NCI-H187 (cell line): ENCODE results near the gene CDK17.

Source experiments
- DNase-seq, 2 experiments: peaks; one replicate each; lab custom pipeline; 2025; lab: John Stamatoyannopoulos, UW

Gene CDK17

DNA sequence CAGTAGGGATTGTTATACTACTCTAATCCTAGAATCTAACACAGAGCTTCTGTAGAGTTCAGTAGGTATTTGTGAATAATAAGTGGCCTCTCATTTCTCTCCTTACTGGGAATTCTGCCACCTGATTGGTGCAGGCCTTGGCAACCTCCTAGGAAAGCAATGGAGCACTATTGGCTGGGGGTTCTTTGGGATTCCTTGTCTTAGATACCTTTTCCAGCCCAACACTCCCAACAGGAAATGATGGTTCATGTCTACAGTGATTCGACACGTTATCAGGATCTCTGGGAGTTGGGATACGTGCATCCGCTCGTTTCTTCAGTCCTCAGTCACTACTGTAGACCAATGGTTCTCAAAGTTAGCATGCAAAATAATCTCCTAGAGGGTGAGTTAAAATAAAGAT, 138.7 kb downstream of the CDK17 start:
- DNase-seq, result no peak

DNA sequence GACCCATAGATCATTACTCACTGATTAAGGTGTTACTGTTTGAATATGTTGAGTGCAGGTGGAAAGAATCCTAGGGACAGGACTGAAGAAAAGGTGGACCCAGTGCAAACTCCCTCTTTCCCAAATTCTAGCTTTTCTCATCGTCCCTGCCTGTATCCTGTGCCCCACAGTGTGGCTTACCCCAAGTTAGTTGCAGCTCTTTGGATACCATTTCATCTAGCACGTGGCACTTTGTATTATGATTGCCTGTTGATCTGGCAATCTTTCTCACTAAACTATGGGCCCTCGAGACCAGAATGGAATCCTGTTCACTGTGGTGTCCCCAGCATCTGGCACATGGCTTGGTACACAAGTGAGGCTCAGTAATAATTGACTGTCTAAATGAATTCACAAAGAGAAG, 139.6 kb downstream of the CDK17 start:
- no peak for DNase-seq

GRCh38 chr12:96260231-96260630, 140.0 kb downstream of the CDK17 start:
- no peak for DNase-seq

DNA sequence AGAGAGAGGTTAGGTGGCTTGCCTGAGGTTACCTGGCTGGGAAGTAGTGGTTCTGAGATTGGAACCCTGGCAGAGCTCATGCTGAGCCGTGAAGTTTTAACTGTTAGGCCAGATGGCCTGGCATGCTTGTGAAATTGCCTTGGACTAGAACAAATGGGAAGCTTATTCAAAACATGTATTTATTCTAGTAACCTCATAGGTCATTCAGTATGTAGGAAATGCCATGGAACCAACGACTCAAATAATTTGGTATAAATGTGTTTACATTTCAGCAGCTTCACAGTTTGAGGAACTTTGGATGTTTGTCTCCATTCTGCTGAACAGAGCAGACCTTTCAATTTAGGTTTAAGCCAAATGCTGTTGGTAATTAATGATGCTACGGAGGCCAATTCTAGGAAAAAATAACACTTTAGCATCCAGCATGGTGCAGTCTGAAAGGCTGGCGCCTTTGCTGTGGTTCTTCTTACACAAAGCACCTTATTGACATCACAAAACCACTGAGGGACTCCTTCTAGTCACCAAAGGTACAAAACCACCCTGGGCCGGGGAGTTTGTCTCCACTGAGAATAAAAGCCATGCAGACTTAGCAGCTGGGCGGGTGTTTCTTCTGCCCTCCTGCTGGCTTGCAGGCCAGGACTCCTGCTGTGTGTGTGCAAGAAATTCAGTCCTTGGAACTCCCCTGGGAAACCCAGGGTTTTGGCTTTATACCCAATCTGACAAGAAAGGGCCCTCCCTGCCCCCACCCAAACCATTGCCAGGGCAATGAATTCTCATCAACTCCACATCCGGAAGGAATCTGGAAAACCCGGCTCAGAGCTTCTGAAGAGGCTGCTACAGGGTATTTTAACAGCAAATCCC, 141.9 kb downstream of the CDK17 start:
- no peak for DNase-seq

- no peak for DNase-seq
Measured at GRCh38 chr12:96257550-96258103, 142.6 kb downstream of the CDK17 start.

DNA sequence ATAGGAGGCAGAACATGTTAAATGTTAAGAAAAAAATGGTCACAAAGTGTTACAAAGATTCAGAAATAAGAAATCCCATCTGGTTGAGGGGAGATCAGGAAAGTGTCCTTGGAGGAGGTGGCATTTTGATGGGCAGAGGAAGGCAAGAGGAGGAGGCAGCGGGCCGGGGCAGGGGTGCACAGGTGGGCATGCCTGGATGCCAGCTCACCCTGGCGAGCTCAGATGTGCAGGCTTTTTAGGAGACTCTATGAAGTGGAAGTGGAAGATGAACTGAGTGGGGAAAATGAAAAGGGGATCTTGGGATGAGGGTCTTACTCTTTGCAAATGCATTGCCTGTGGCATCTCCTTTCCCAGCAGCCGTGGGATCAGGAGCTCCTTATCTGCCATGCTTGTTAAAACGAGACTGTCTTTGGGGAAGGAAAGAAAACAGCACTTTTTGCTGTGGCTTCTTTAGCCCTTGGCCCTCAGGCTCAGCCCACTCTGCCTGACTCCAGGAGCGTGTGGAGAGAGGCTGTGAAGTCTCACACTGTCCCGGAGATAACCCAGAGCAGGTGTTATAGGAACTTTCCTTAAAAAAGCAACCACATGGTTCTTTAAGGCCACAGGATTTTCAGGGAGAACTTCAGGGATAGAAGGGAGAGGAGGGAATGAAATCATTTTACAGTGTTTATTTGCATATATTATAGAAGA, 143.4 kb downstream of the CDK17 start:
- no peak for DNase-seq

DNA sequence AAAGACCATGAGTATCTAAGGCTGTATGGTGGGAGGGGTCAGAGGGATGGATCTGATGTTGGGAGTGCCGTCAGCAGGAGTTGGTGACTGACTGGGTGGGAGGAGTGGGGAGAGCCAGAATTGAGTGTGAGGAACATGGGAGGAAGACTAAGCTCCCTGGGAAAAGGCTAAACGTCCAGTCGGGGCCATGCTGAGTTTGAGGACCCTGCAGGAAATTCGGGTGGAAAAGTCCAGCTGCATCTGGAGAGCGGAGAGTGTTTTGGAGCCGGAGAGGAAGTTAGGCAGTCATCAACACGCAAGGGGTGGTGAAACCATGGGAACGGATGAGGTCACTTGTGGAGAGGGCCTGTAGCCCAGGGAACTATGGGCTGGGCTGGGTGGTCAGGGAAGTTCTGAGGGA, 145.2 kb downstream of the CDK17 start:
- DNase-seq, result no peak

DNA sequence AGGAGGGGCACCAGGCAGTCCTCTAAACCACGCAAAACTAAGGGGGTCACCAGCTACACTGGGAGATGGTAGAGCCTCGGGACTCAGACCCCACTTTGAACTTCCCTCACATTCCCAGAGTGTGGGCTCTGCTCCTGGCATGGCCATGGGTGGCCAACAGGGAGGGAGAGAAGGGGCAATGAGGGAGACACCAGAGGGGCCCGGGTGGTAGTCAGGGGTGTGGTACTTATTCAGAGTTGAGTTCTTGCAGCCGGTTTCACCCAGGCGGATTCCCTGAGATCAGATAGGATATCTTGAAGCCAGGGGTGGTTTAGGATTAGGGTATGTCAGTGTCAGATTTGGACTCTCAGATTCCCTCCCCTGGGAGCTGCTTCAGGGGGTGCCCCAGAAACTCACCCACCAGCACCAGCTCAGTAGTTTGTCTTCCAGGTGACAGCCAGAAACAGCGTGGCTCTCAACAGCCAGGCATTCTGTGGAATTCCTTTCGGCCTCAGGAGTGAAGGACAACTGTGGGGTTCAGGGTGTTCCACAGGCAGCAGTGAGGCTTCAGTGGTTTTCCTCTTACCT, 150.0 kb downstream of the CDK17 start:
- no peak for DNase-seq

DNA sequence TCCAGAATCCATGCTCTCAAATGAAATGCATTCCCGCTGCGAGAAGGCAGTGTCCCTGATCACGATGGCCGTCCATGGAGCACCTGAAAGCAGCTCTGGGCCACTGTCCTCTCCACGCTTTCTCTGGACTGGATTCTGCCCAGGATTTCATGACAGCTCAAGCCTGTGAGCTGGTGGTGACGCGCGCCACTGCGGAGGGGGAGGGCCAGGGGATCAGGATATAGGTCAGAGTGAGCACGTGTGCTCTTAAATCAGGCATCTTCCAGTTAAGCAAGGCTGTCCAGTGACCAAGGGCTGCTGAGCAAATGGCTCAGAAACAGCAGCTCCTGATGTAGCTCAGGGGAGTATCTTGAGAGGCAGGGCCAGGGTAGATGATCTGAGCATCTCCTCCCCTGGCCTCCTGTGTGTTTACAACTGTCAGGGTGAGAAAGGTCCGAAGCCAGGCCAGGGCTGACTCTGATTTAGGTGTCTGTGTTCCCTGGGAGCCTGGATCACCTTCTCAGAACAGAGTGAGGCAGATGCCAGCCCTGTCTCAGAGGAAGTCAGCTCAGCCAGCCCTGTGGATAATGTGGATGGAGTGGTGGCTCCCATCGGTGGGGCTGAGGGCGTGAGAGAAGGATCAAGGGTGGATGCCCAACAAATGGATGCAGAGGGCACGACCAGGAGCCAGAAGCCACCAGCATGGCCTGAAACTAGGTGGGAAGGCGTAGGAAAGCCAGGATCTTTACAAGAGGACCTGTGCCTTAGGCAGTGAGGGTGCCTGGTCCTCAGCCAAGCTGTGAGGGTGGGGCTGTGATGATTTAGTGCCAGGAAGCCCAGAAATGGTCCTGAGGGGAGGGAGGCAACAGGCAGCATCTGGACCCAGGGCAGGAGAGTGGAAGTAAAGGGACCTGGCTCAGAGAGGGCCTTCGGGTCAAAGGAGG, 150.8 kb downstream of the CDK17 start:
- no peak for DNase-seq

DNA sequence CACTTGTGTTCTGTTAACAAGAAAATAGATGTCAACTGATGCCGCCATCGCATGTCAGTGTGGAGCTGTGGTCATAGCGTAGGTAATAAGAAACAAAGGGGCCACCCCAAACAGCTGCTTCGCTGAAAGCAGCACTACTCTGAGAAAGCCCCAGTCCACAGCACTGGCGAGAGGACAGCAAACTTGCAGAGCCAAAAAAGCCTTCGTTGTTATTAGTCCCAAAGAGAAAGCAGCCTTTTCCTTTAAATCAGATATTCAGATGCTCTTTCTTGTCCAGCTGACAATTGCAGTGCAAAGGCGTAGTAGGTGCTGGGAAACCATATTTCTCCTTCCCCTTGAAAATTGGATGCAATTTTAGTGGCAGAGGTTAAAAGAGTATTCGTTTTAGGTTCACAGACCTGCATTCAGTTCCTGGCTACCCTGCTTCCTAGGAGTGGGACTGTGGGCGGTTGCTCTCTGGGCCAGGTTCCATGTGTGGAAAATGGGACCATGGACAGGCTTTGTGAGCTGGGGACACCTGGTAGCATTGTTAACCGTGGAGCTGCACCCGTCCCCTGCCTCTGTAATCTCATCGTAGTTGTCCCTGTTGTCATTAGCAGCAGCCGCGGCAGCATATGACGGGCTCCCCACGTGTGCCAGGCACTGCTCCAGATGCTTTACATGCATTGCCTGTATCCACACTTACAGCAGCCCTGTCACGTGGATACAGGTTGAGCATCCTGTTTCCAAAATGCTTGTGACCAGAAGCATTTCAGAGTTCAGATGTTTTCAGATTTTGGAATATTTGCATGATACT, 151.9 kb downstream of the CDK17 start:
- no peak for DNase-seq

DNA sequence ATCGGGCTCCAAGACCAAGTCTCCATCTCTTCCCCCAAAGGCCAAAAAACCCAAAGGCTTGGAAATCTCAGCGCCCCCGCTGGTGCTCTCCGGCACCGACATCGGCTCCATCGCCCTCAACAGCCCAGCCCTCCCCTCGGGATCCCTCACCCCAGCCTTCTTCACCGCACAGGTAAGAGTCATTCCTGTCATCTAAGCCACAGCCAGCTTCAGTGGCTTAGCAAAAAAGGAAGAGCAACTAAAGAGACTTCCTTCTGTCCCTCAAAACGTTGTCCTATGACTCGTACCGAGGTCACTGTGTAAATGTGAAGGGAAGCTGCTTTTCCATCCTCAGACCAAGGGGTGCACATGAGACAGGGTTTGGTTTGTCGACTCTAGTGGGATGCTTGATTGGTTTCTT, 152.7 kb downstream of the CDK17 start:
- no peak for DNase-seq

DNA sequence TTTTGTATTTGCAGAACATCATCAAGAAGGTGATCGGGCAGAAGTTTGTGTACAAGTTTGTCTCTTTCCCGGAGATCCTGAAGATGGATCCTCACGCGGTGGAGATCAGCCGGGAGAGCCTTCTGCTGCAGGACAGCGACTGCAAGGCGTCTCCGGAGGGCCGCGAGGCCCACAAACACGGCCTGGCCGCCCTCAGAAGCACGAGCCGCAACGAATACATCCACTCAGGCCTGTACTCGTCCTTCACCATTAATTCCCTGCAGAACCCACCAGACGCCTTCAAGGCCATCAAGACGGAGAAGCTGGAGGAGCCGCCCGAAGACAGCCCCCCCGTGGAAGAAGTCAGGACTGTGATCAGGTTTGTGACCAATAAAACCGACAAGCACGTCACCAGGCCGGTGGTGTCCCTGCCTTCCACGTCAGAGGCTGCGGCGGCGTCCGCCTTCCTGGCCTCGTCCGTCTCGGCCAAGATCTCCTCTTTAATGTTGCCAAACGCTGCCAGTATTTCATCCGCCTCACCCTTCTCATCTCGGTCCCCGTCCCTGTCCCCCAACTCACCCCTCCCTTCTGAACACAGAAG, 153.2 kb downstream of the CDK17 start:
- DNase-seq, result no peak

- DNase-seq, result no peak
Measured at GRCh38 chr12:96244826-96245225, 155.4 kb downstream of the CDK17 start.

DNA sequence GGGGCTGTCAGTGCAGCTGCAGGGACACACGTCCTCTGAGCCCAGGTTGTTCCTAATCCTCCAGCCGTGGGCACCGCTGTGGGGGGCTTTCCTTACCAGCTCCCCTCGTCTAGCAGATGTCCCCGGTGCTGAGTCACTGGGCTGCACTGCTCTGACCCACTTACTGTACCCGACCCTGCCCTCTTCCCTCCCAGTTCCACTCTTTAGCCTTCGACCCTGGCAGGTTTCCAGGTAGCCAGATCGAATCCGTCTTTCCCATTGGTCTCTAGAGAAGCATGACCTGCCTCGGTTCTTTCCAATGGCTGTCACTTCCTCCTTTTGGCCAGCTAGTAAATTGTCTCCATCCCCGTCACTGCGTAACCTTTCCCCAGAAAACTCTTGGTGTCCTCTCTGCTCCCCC, 157.6 kb downstream of the CDK17 start:
- no peak for DNase-seq

DNA sequence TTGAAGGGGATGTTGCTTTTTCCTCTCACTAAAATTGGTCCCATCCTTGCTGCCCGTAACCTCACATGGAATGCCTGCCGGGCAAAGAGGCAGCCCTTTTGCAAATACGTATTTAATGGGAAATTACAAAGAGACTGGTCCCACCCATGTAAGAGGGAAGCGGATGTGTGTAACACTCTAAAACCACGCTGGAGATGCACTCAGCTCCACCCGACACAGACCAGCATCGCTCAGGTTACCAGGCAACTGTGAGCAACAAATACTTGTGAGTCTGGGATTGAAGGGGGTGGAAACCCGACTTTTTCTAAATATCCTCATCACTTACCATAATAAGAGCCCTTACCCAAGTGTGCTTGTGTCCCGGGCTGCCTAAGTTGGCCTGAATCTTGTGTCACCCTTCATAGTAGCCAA, 158.4 kb downstream of the CDK17 start:
- DNase-seq, result no peak

- no peak for DNase-seq
Measured at GRCh38 chr12:96241431-96241830, 158.8 kb downstream of the CDK17 start.

DNA sequence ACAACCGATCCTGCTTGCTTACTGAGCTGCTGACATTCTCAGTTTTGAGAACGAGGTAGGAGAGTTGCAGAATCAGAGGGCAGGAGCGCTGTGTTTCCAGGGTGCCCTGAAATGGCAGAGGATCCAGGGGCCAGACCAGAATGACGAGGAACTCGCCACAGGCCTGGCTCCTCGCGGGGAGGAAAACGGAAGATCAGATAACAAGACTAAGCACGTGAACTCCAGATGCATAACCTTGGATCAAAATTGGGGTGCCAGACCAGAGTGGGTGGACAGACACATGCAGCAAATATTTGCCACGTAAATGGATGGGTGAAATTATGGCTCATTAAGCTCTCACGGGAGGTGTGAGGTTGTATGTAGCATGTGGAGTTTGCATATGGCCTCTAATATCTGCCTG, 159.6 kb downstream of the CDK17 start:
- no peak for DNase-seq

DNA sequence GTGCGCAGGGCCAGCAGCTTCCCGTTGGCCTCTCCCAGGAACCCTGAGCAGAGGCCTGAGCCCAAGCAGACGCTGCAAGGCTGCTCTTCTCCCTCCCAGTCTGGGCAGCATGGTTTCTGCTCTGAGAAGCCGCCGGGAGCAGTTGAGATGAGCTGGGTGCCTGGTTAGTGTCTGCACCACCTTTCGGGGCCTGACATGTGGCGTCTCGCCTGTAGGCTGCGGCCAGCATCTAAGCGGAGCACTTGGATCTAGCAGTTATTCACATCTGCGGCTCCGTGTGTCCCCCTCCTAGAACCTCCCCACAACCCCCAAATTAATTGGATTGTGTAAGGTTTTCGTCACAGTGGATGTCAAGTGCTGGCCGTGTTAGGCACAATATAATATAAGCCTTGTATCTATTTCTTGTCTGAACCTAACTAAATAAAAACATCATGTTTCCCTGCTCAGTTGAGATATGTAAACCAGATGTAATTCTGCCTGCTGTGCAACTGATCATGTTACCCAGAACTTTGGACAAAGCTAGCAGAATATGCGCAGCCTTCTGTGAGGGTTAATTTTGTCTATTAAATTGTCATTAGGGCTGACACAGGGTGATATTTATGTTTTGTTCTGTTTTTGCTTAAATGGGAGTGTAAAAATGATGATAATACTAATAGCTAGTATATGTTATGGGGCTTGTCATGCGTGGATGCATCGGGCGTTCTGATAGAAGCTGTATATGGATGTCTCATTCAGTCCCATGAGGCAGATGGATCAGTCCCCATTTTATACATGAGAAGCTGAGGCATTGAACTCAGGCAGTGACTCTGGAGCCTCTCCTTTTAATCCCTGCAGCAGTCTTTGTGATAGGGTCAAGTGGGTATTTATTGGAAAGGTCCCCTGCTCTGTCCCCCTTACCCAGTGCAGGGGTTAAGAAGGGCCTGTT, 160.3 kb downstream of the CDK17 start:
- no peak for DNase-seq

GRCh38 chr12:96238336-96239047, 161.7 kb downstream of the CDK17 start:
- DNase-seq, result no peak
